Parietal lobe (tissue), 2 donors: ENCODE results near the gene TRAPPC10. TPM values are rescaled to one million over a fixed set of nuclear protein-coding genes. Genes with fewer than 3 reads are reported as not detected.

ENCODE experiments used
- small RNA-seq: library from RNA; depleted of rRNA; stranded (forward); fragments of <200 nt; gene quantifications from one replicate; pipeline ENCODE3, GENCODE V24; 2014; ENCODE audit warnings: low replicate concordance
- total RNA-seq: library from RNA; depleted of rRNA; stranded (reverse); fragments of >200 nt; gene quantifications from one replicate; pipeline ENCODE4 v1.2.3, GENCODE V29; 2014

TRAPPC10 gene
- 29.7 TPM for total RNA-seq

GRCh38 chr21:44011579-44012473 is at the start of gene TRAPPC10:
Gene TRAPPC10 (plus strand): TSS chr21:44012309. CDS start chr21:44012494, 185 bp downstream.

DNA sequence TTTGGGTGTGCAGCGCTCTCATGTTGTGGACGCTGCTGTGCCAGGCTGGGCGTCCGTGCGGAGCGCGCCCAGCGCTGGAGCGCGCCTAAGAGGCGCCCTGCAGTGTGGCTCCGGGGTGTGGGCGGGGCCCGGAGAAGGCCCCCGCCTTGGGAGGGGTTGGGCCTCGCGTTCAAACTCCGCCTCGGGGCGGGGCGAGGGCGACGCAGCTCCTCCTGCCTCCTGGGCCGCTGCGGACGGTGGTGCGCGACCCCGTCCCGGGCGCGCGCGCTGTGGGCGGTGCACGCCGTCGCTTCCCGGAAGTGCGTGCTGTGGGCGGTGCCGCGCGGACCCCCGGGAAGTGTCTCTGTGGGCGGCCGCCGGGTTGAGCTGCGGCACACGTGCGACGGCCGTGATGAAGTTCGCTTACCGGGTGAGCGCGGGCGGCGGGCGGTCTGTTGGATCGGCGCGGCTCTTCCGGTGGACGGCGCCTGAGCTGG is 95.0 kb downstream of the TRAPPC10 start, which contains the start of gene PWP2:
TSS of gene PWP2 (plus strand) at position 374 of the 476 bp plus-strand sequence. CDS start at position 392, 18 bp downstream.

Small RNAs within 50 kb of the gene (small RNA-seq; reads per million reads assigned to genes)
- not detected for gene RNU6-1150P

Other genes with a start within 250 kb of the TRAPPC10 start
- gene CSTB, start 236.0 kb upstream of the TRAPPC10 start, total RNA-seq, result 7.2 TPM
- gene RRP1, start 222.7 kb upstream of the TRAPPC10 start, total RNA-seq, result 19.4 TPM
- gene AGPAT3, start 147.1 kb upstream of the TRAPPC10 start, total RNA-seq, result 40.4 TPM
- gene PWP2, start 95.1 kb downstream of the TRAPPC10 start, total RNA-seq, result 8.1 TPM
- 22.8 TPM for gene GATD3, start 121.4 kb downstream of the TRAPPC10 start, total RNA-seq
- gene ICOSLG, start 228.6 kb downstream of the TRAPPC10 start, total RNA-seq, result 0.31 TPM
- gene DNMT3L, start 249.6 kb downstream of the TRAPPC10 start, total RNA-seq, result not detected